Dendritic cell treated with granulocyte-macrophage colony-stimulating factor and Interleukin-4, amounts not matched to agents 40 ng/mL and 50 ng/mL, for 4 days (primary cell): ENCODE results near the gene NUP98.

Source experiments
- H3K27ac Mint-ChIP-seq: one replicate; pipeline ENCODE4 v1.8.0; 2022; ENCODE audit warnings: mild to moderate bottlenecking, mixed read lengths
- H3K27me3 Mint-ChIP-seq: one replicate; pipeline ENCODE4 v1.8.0; 2022; ENCODE audit warnings: mild to moderate bottlenecking, mixed read lengths
- H3K36me3 Mint-ChIP-seq: one replicate; pipeline ENCODE4 v1.8.0; 2022; ENCODE audit warnings: low read depth, mixed read lengths
- H3K4me1 Mint-ChIP-seq: one replicate; pipeline ENCODE4 v1.8.0; 2022; ENCODE audit warnings: low read depth, mixed read lengths
- H3K4me3 Mint-ChIP-seq: one replicate; pipeline ENCODE4 v1.8.0; 2022; ENCODE audit warnings: mild to moderate bottlenecking, moderate library complexity, mixed read lengths
- H3K9me3 Mint-ChIP-seq: one replicate; pipeline ENCODE4 v1.8.0; 2022; ENCODE audit warnings: mixed read lengths
- intact Hi-C: fragments of 100-400 bp; cut with micrococcal nuclease; formaldehyde crosslinking; loops from one replicate; pipeline ENCODE4 v1.15.0; 2022

The NUP98 gene

GRCh38 chr11:3635641-3636375 is 161.5 kb downstream of the NUP98 start:
- H3K36me3 Mint-ChIP-seq = no peaks in the 10 kb centered on the region
- no peak overlapping the region for H3K27ac Mint-ChIP-seq
- H3K4me1 Mint-ChIP-seq = peaks cover 18% of the 10 kb centered on the region
- H3K9me3 Mint-ChIP-seq = no peaks in the 10 kb centered on the region
- intact Hi-C loops = no loop called here
- no peak overlapping the region for H3K4me3 Mint-ChIP-seq
- peaks cover 3% of the 10 kb centered on the region for H3K27me3 Mint-ChIP-seq

DNA sequence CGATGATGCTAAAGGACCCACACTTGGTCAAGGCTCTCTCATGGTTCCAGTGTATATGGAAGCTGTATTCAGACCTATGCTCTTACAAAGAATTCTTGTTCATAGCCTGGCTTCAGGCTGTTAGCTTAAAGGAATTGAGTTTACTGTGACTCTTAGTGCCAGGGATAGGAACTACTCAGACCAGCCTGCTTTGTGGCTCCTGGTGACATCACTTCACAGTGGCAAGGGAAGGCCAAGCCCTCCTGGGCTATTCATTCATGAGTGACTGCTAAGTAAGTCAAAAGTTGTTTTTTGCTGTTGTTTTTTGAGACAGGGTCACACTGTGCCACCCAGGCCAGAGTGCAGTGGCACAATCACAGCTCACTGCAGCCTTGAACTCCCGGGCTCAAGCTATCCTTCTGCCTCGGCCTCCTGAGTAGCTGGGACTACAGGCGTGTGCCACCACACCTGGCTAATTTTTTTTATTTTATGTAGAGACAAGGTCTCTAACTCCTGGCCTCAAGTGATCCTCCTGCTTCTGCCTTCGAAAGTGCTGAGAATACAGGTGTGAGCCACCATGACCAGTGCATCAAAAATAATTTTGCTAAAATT is 165.2 kb downstream of the NUP98 start:
- Mint-ChIP-seq H3K27ac (no peak overlapping the region), H3K4me1 (peaks cover 10% of the 10 kb centered on the region), H3K27me3 (no peaks in the 10 kb centered on the region), H3K36me3 (no peaks in the 10 kb centered on the region), H3K4me3 (no peak overlapping the region), H3K9me3 (no peaks in the 10 kb centered on the region)
- intact Hi-C loops = no loop called here

DNA sequence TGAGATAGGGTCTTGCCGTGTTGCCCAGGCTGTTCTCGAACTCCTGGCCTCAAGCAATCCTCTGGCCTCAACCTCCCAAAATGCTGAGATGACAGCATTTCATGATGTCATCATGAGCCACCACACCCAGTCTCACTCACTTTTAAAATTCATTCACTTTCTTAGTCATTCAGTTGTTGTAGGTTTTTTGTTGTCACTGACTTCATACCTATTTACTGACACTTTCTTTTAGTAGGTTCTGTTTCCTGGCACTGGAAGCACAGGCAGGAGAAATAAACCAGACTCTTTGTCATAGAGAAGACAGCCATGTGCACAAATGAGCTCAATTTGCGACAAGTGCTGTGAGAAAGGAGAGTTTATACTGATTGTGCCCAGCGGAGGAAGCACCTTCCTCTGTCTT is 166.0 kb downstream of the NUP98 start:
- Mint-ChIP-seq H3K4me3 (no peak overlapping the region), H3K4me1 (peaks cover 16% of the 10 kb centered on the region), H3K27me3 (peaks cover 5% of the 10 kb centered on the region), H3K36me3 (no peaks in the 10 kb centered on the region), H3K27ac (no peak overlapping the region), H3K9me3 (no peaks in the 10 kb centered on the region)
- intact Hi-C loops = no loop called here

DNA sequence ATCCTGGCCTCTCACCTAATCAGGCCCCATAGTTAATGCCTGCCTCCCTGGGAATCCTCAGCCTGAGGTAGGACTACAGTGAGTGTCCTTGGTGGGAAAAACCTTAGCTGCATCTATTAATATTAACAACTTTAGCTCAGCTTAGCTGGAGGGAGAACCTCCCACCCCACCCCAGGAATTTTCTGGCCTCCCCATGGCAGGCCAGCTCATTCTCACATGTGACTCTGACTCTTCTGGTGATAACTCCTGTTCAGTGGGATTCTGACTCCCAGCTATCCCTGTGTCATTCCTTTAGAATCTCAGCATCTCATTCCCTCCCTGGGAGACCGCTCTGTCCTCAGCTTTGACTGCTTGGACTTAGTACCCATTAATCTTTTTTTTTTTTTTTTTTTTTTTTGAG is 170.1 kb downstream of the NUP98 start:
- intact Hi-C loops = no loop called here
- Mint-ChIP-seq H3K27ac (peak overlapping the region; percentile 83), H3K36me3 (no peaks in the 10 kb centered on the region), H3K4me3 (no peak overlapping the region), H3K27me3 (peaks cover 6% of the 10 kb centered on the region), H3K4me1 (peaks cover 21% of the 10 kb centered on the region), H3K9me3 (no peaks in the 10 kb centered on the region)

GRCh38 chr11:3626250-3626960 is 170.9 kb downstream of the NUP98 start:
- Mint-ChIP-seq H3K9me3 (no peaks in the 10 kb centered on the region), H3K27me3 (peaks cover 6% of the 10 kb centered on the region), H3K4me3 (peak overlapping the region; percentile 63), H3K36me3 (no peaks in the 10 kb centered on the region), H3K27ac (peak overlapping the region; percentile 83), H3K4me1 (peaks cover 21% of the 10 kb centered on the region)
- intact Hi-C loops = no loop called here
